HS-5 (cell line): ENCODE results near the gene AGAP1.

Experiments
- DNase-seq: peaks from one replicate; pipeline ENCODE4 v3.0.0-alpha.2; 2012; ENCODE audit warnings: low read depth

The AGAP1 gene

GRCh38 chr2:235922839-235923238 lies 429.0 kb downstream of the AGAP1 start:
- no peak for DNase-seq

- DNase-seq = no peak
These were observed 430.2 kb downstream of the AGAP1 start for GRCh38 chr2:235923859-235924674.

- no peak for DNase-seq
These were observed 430.8 kb downstream of the AGAP1 start for GRCh38 chr2:235924675-235925063.

GRCh38 chr2:235925250-235925919 lies 431.5 kb downstream of the AGAP1 start:
- no peak for DNase-seq

- no peak for DNase-seq
These were observed 432.4 kb downstream of the AGAP1 start for GRCh38 chr2:235926229-235926628.

- DNase-seq = no peak
These were observed 435.0 kb downstream of the AGAP1 start for GRCh38 chr2:235928751-235929370.

GRCh38 chr2:235930701-235931100 lies 436.9 kb downstream of the AGAP1 start:
- DNase-seq = no peak

GRCh38 chr2:235931676-235932075 lies 437.8 kb downstream of the AGAP1 start:
- DNase-seq = no peak

- no peak for DNase-seq
These were observed 440.4 kb downstream of the AGAP1 start for GRCh38 chr2:235934059-235934773.

GRCh38 chr2:235934774-235935484 lies 441.1 kb downstream of the AGAP1 start:
- no peak for DNase-seq

GRCh38 chr2:235935773-235936172 lies 441.9 kb downstream of the AGAP1 start:
- no peak for DNase-seq

GRCh38 chr2:235936493-235936892 lies 442.6 kb downstream of the AGAP1 start:
- no peak for DNase-seq

GRCh38 chr2:235937087-235937486 lies 443.2 kb downstream of the AGAP1 start:
- DNase-seq = no peak

GRCh38 chr2:235937526-235937925 lies 443.7 kb downstream of the AGAP1 start:
- no peak for DNase-seq

GRCh38 chr2:235937936-235938335 lies 444.1 kb downstream of the AGAP1 start:
- no peak for DNase-seq

- no peak for DNase-seq
These were observed 444.8 kb downstream of the AGAP1 start for GRCh38 chr2:235938611-235939010.

- no peak for DNase-seq
These were observed 445.6 kb downstream of the AGAP1 start for GRCh38 chr2:235939471-235939870.

- DNase-seq = peak; percentile 69
These were observed 446.5 kb downstream of the AGAP1 start for GRCh38 chr2:235940330-235940729.

- DNase-seq = no peak
These were observed 450.7 kb downstream of the AGAP1 start for GRCh38 chr2:235944591-235944990.

- DNase-seq = no peak
These were observed 451.8 kb downstream of the AGAP1 start for GRCh38 chr2:235945608-235946140.

GRCh38 chr2:235946590-235946989 lies 452.7 kb downstream of the AGAP1 start:
- no peak for DNase-seq
